SK-N-SH treated with all-trans-retinoic acid at 6 μM for 48 hours (cell line): ENCODE measurements around the gene ISCA2.

Experiments used
- PPARA ChIP-seq: fragments of 250-450 bp; sonication (Bioruptor Pico); IDR thresholded peaks from 2 replicates; pipeline ENCODE4 v1.5.0; 2020; ENCODE audit warnings: mild to moderate bottlenecking, borderline replicate concordance
- RARB ChIP-seq: fragments of 250-450 bp; sonication (Bioruptor Pico); IDR thresholded peaks from 2 replicates; pipeline ENCODE4 v1.8.0; 2021; ENCODE audit warnings: mild to moderate bottlenecking, moderate library complexity
- ZFP3 ChIP-seq: fragments of 250-450 bp; sonication (Bioruptor Pico); IDR thresholded peaks from 2 replicates; pipeline ENCODE4 v1.5.0; 2020; ENCODE audit warnings: mild to moderate bottlenecking, moderate library complexity
- ZFP30 ChIP-seq: fragments of 450-650 bp; formaldehyde crosslinking; IDR thresholded peaks from 2 replicates; pipeline ENCODE4 v1.5.0; 2022; ENCODE audit warnings: mild to moderate bottlenecking, moderate library complexity
- ZNF565 ChIP-seq: fragments of 450-650 bp; formaldehyde crosslinking; conservative IDR thresholded peaks from 2 replicates; pipeline ENCODE4 v1.5.0; 2020; ENCODE audit warnings: low read depth, mild to moderate bottlenecking, moderate library complexity
- ZNF8 ChIP-seq: fragments of 450-650 bp; formaldehyde crosslinking; IDR thresholded peaks from 2 replicates; pipeline ENCODE4 v1.5.0; 2020; ENCODE audit warnings: mild to moderate bottlenecking, moderate library complexity

GRCh38 chr14:74528406-74528805, 34.8 kb downstream of the ISCA2 start:
- TF ChIP-seq ZFP30 (CRISPR knock-in tag) (no peak), PPARA (no peak), RARB (CRISPR knock-in tag) (no peak), ZFP3 (CRISPR knock-in tag) (no peak), ZNF8 (no peak), ZNF565 (CRISPR knock-in tag) (no peak)
